ENCODE measurements around the gene SLC7A6. TPM values are rescaled to one million over a fixed set of nuclear protein-coding genes. Genes with fewer than 3 reads are reported as not detected.

SLC7A6 gene
- total RNA-seq, 1 experiment from 2014 or later = 267 TPM

DNA sequence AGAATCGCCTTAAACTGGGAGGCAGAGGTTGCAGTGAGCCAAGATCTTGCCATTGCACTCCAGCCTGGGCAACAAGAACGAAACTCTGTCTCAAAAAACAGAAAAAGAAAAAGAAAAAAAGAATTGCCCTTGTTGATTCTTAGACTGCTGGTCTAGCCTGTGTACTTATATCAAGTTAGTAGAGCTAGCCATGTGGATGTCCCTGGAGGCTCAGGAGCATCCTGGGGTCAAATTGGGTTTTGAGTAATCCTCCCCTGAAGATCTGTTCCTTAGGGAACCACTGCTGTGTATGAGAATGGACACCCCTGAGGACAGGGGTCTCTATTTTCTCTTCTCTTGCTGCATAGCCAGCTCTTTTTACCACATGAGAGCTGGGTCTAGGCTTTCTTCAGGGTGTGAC lies 24.9 kb downstream of the SLC7A6 start:
- CTCF ChIA-PET = interaction anchor here (1.6 kb wide), 1 partner anchor 25 kb away, joined by 4 read pairs; the partner anchor contains the start of gene SLC7A6
- no peak overlapping the region for H3K27ac Mint-ChIP-seq (ENCODE audit: unreplicated experiment)
- POLR2A ChIA-PET = no interaction called here

GRCh38 chr16:68289621-68290329 lies 25.4 kb downstream of the SLC7A6 start:
- peak overlapping the region; percentile 19 for H3K27ac Mint-ChIP-seq (ENCODE audit: unreplicated experiment)
- Histone ChIP-seq H3K4me1 (peaks cover 2% of the 10 kb centered on the region; the same call in 1 of the 2 replicates), H3K9me3 (no peaks in the 10 kb centered on the region), H3K36me3 (ENCODE audit: control insufficient read depth, insufficient read depth, low read length) (peaks cover 4% of the 10 kb centered on the region; the same call in 1 of the 2 replicates), H3K4me3 (ENCODE audit: low read depth, low read length) (no peak overlapping the region), H3K27me3 (replicated peaks; ENCODE audit: control insufficient read depth, insufficient read depth, low read length) (no peaks in the 10 kb centered on the region)
- H3K27me3 Mint-ChIP-seq (ENCODE audit: insufficient read depth, unreplicated experiment) = no peaks in the 10 kb centered on the region
- POLR2A ChIA-PET = interaction anchor here (0.6 kb wide), 1 partner anchor 13 kb away, joined by 4 read pairs; no protein-coding TSS in a partner anchor
- H3K36me3 Mint-ChIP-seq (ENCODE audit: insufficient read depth, unreplicated experiment) = peaks cover 96% of the 10 kb centered on the region
- H3K9me3 Mint-ChIP-seq (ENCODE audit: unreplicated experiment) = no peaks in the 10 kb centered on the region
- H3K4me1 Mint-ChIP-seq (ENCODE audit: low read depth, unreplicated experiment) = peaks cover 46% of the 10 kb centered on the region
- CTCF ChIA-PET = interaction anchor here (1.6 kb wide), 1 partner anchor 26 kb away, joined by 4 read pairs; the partner anchor contains the start of gene SLC7A6
- H3K4me3 Mint-ChIP-seq (ENCODE audit: unreplicated experiment) = no peak overlapping the region
- no TSS peak for BruUV-seq (replicated peaks)
- no peak for DNase-seq
- intact Hi-C loops (cut with micrococcal nuclease; ENCODE audit: unreplicated experiment) = no loop called here
- TF ChIP-seq, protein P1, sequence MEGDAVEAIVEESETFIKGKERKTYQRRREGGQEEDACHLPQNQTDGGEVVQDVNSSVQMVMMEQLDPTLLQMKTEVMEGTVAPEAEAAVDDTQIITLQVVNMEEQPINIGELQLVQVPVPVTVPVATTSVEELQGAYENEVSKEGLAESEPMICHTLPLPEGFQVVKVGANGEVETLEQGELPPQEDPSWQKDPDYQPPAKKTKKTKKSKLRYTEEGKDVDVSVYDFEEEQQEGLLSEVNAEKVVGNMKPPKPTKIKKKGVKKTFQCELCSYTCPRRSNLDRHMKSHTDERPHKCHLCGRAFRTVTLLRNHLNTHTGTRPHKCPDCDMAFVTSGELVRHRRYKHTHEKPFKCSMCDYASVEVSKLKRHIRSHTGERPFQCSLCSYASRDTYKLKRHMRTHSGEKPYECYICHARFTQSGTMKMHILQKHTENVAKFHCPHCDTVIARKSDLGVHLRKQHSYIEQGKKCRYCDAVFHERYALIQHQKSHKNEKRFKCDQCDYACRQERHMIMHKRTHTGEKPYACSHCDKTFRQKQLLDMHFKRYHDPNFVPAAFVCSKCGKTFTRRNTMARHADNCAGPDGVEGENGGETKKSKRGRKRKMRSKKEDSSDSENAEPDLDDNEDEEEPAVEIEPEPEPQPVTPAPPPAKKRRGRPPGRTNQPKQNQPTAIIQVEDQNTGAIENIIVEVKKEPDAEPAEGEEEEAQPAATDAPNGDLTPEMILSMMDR (IDR thresholded peaks at IDR 0.05; ENCODE audit: insufficient read depth in 1 of 2, low read depth in 1 of 2, low read length in 1 of 2, severe bottlenecking in 1 of 2, unreplicated experiment in 1 of 2) = no peak

More for the DNA sequence above, 24.9 kb downstream of the SLC7A6 start:
- TF ChIP-seq, protein P1 (IDR thresholded peaks at IDR 0.05; ENCODE audit: insufficient read depth in 1 of 2, low read depth in 1 of 2, low read length in 1 of 2, severe bottlenecking in 1 of 2, unreplicated experiment in 1 of 2) = no peak
- Mint-ChIP-seq H3K4me3 (ENCODE audit: unreplicated experiment) (no peak overlapping the region), H3K9me3 (ENCODE audit: unreplicated experiment) (no peaks in the 10 kb centered on the region), H3K36me3 (ENCODE audit: insufficient read depth, unreplicated experiment) (peaks cover 96% of the 10 kb centered on the region), H3K27me3 (ENCODE audit: insufficient read depth, unreplicated experiment) (no peaks in the 10 kb centered on the region), H3K4me1 (ENCODE audit: low read depth, unreplicated experiment) (peaks cover 48% of the 10 kb centered on the region)
- DNase-seq = no peak
- intact Hi-C loops (cut with micrococcal nuclease; ENCODE audit: unreplicated experiment) = no loop called here
- H3K4me1 ChIP-seq = 0 out of 2 replicates have a peak, but pooled peaks cover 3% of the 10 kb centered on the region
- peaks cover 2% of the 10 kb centered on the region; the same call in 1 of the 2 replicates for H3K36me3 ChIP-seq (ENCODE audit: control insufficient read depth, insufficient read depth, low read length)
- no peak overlapping the region for H3K4me3 ChIP-seq (ENCODE audit: low read depth, low read length)
- BruUV-seq (replicated peaks) = no TSS peak
- no peaks in the 10 kb centered on the region for H3K9me3 ChIP-seq
- no peaks in the 10 kb centered on the region for H3K27me3 ChIP-seq (replicated peaks; ENCODE audit: control insufficient read depth, insufficient read depth, low read length)

- no peak for DNase-seq
These were observed 26.1 kb downstream of the SLC7A6 start for GRCh38 chr16:68290450-68290849.

More at GRCh38 chr16:68290450-68290849, 26.1 kb downstream of the SLC7A6 start:
- Histone ChIP-seq H3K4me1 (peaks cover 7% of the 10 kb centered on the region; the same call in 1 of the 2 replicates), H3K9me3 (no peaks in the 10 kb centered on the region), H3K36me3 (ENCODE audit: control insufficient read depth, insufficient read depth, low read length) (peaks cover 4% of the 10 kb centered on the region; the same call in 1 of the 2 replicates), H3K4me3 (ENCODE audit: low read depth, low read length) (no peak overlapping the region), H3K27me3 (replicated peaks; ENCODE audit: control insufficient read depth, insufficient read depth, low read length) (no peaks in the 10 kb centered on the region)
- Mint-ChIP-seq H3K36me3 (ENCODE audit: insufficient read depth, unreplicated experiment) (peaks cover 96% of the 10 kb centered on the region), H3K27ac (ENCODE audit: unreplicated experiment) (peak overlapping the region; percentile 19), H3K27me3 (ENCODE audit: insufficient read depth, unreplicated experiment) (no peaks in the 10 kb centered on the region), H3K9me3 (ENCODE audit: unreplicated experiment) (no peaks in the 10 kb centered on the region), H3K4me1 (ENCODE audit: low read depth, unreplicated experiment) (peaks cover 41% of the 10 kb centered on the region), H3K4me3 (ENCODE audit: unreplicated experiment) (no peak overlapping the region)
- intact Hi-C loops (cut with micrococcal nuclease; ENCODE audit: unreplicated experiment) = no loop called here
- CTCF ChIA-PET = interaction anchor here (0.6 to 1.6 kb wide), 2 partner anchors 26 to 73 kb away, joined by 4 to 5 read pairs; partner anchors contain the start of gene SLC7A6
- no TSS peak for BruUV-seq (replicated peaks)
- POLR2A ChIA-PET = no interaction called here
- TF ChIP-seq, protein P1 (IDR thresholded peaks at IDR 0.05; ENCODE audit: insufficient read depth in 1 of 2, low read depth in 1 of 2, low read length in 1 of 2, severe bottlenecking in 1 of 2, unreplicated experiment in 1 of 2) = no peak
